Right ventricle myocardium inferior (tissue), 1 donor: ENCODE data around the gene RAB40B. TPM values are rescaled to one million over a fixed set of nuclear protein-coding genes. Genes with fewer than 3 reads are reported as not detected.

Experiments used
- ATAC-seq: fragments of 200-7000 bp; cut with Tn5 transposase; one replicate; pipeline ENCODE4 v1.9.1; 2020; ENCODE audit warnings: mild to moderate bottlenecking, moderate library complexity
- DNase-seq: peaks from one replicate; pipeline ENCODE4 v3.0.0; 2021; ENCODE audit errors: missing footprints
- intact Hi-C: fragments of 100-400 bp; cut with DNase I; formaldehyde crosslinking; loops from one replicate; pipeline ENCODE4 v1.11.0; 2022
- total RNA-seq: library from RNA; stranded (reverse); fragmentation: NEBNext Ultra II Directional; extraction: Animal tissue kit (Norgen Biotek cat#: 25700); gene quantifications from one replicate; pipeline ENCODE4 v1.2.1, GENCODE V29; 2021
- donor health status: DM: no; HTN: yes; CAD: no; lungs with severe emphysema.

Gene RAB40B
- total RNA-seq, 1 donor from 2014 or later = 19.9 TPM

DNA sequence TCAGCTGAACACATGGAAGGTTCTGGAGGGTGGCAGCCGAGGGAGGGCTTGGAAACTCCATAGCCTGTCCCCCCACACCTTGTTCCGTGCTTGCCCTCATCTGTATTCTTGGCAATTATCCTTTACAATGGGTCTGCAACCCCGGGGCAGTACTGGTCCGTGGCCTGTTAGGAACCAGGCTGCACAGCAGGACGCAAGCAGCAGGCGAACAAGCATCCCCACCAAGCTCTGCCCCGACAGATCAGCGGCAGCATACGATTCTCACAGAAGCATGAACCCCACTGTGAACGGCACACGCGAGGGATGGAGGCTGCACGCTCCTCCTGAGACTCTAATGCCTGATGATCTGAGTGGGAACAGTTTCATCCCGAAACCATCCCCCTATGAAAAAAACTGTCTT, 56.5 kb downstream of the RAB40B start:
- ATAC-seq (no peak), DNase-seq (no peak)
- intact Hi-C loops = no loop called here

DNA sequence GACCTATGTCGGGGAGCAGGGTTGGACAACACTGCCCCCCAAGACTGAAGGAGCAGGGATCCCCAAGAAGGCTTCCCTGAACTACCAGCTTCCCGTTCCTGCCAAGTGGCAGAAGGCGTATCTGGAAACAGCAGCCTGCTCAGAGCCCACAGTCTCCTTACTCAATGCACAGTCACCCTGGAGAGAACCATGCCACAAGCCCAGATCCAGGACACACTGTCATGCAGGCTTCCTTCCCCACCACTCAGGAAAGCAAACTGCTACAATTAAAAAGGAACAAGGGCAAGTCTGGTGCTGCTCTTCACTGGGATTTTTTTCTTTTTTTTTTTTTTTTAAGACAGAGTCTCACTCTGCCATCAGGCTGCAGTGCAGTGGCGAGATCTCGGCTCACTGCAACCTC, 58.5 kb downstream of the RAB40B start:
- ATAC-seq (no peak), DNase-seq (no peak)
- intact Hi-C loops = no loop called here

DNA sequence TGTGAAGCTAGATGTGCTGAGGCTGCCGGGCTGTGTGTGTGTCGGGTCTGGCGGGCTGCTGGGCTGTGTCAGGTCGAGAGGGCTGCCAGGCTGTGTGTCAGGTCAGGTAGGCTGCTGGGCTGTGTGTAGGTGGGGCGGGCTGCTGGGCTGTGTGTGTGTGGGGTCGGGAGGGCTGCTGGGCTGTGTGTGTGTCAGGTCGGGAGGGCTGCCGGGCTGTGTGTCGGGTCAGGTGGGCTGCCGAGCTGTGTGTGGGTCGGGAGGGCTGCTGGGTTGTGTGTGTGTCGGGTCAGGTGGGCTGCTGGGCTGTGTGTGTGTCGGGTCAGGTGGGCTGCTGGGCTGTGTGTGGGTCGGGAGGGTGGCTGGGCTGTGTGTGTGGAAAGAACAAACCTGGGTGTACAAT, 58.9 kb downstream of the RAB40B start:
- intact Hi-C loops = no loop called here
- no peak for ATAC-seq
- DNase-seq = no peak

DNA sequence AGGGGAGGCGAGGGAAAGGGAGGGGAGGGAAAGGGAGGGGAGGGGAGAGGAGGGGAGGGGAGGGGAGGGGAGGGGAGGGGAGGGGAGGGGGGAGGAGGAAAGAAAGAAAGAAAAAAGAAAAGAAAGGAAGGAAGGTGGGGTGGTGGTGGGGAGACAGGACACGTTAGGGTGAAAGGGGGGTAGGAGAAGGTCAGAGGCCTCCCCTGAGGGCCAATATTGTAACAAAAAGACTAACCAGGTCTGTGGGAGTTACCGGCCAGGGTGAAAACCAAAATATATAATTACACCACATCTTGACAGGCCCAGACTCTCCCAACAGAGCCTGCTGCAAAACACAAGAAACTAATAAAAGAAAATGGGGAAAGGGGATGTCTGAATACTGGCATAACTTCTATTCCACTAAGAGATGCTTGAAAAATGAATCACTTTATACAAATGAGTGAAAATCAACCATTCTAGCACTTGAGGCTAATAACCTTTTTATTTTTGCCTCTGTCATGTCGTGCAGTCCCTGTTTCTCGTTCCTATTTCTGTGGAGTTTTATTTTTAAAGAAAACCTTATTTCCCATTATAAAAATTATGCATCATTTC, 60.2 kb downstream of the RAB40B start:
- intact Hi-C loops = no loop called here
- DNase-seq (no peak), ATAC-seq (no peak)

DNA sequence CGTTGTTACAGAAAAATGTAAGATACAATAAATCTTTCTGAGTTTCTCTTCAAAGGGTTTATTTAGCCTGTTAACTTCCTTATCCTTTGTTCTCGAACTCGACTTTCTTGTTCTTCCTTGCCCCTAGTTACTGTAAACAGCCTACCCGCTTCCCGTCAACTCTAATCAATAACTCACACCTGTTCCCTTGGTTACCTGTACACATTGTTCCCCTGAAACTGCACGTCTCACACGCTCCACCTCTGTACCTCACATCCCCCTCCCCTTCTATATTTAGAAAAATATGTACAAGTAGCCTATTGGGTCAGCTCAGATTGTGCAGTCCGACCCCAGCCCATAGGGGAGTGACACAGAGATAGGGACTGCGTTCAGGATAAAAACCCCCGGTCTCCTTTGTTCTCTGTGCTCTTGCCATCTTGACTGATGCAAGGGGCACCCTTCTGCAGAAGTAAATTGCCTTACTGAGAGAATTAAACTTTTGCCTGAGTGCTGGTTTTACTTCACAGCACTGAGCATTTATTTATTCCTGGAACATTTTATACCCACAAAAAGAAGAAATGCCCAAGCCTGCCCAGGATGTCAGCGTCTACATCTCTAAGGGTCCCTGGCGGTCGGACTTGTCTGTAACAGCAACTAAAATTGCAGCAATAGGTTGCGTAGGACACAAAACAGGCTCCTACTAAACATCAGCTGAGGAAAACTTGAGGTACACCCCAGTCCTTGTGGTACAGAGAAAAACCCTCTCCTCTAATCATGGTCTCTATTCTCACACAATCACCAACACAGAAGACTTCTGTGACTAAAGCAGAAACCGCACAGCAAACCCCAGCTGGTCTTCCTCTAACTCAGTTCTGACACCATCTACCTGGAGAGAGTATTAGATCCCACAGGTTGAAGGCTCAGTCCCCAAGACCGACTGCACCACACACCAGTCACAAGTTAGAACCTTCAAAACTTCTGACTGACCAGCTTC, 61.6 kb downstream of the RAB40B start:
- intact Hi-C loops = no loop called here
- DNase-seq = no peak
- ATAC-seq = no peak

DNA sequence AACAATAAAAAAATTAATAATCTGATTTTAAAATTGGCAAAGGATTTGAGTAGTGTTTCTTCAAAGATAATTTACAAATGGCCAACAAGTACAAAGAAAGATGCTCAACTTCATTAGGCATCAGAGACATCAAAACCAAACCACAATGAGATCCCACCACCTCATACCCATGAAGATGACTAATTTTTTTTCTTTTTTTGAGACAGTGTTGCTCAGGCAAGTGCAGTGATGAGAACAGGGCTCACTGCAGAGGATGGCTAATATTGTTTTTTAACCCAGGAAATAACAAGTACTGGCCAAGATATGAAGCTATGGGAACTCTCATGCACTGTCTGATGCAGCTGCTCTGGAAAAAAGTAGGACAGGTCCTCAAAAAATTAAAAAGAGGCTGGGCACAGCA, 65.2 kb downstream of the RAB40B start:
- intact Hi-C loops = no loop called here
- no peak for ATAC-seq

DNA sequence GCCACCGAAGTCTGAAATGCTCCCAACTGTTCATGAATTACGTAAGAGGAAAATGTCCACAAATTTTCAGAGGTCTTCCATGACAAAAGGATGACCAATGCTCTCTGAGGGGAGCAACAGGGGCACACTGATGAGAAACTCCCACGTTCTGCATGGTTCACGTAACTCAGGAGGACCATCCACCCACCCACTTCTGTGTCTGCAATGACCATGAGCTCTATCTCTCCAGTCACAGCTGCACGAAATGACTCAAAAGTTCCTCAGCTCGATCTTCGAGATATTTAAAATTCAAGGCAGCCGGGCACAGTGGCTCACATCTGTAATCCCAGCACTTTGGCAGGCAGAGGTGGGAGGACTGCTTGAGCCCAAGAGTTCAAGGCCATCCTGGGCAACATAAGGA, 66.0 kb downstream of the RAB40B start:
- ATAC-seq (no peak), DNase-seq (no peak)
- intact Hi-C loops = no loop called here

More for the DNA sequence above, 65.2 kb downstream of the RAB40B start:
- DNase-seq = no peak

DNA sequence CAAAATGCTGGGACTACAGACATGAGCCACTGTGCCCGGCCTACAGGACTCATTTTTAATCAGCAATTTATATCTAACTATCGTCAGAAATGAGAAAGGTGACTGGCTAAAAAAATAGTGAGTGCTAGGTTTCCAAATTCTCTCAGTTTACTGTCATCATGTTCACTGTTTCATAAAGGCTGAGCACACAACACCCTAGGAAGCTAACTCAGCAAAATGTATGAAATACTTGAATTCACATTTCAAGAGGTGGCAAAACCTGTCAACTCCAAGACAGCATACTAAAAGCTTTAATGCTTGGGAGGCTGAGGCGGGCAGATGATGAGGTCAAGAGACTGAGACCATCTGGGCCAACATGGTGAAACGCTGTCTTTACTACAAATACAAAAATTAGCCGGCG, 67.0 kb downstream of the RAB40B start:
- intact Hi-C loops = no loop called here
- DNase-seq (no peak), ATAC-seq (no peak)

DNA sequence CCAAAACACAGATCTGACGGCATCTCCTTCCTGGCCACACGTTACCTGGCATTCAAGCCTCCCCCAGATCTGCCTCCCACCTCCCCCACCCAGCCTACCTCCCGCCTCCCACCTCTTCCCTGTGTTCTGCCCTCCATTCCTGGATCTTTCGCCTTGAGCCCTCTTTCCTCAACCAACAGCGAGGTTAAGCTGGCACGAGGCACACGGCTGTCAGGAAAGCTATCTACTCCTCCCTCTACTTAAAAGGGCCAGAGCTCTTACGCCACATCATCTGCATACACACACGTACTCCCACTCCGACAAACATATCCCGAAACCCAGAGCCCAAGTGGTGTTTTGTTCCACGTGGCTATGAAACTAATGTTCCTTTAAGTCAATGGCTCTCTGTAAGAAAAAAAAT, 68.3 kb downstream of the RAB40B start:
- ATAC-seq (no peak), DNase-seq (no peak)
- intact Hi-C loops = no loop called here

DNA sequence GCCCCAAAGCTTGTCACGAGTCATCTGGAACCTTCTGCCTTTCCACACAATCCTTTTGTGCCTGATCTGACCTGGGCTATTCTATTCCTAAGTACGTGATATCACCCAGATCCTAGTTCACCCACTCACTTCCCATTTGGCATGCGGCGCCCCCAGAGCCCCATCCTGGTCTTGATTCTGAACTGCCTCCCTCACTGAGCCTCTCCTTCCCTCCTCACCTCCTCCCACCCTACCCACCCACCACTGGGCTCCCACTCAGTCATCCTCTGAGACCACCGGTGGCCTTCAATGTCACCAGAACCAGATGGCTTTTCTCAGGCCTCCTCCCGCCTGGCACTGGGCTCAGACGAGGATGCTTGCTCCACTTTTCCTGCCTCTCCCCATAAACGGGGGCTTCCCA, 68.8 kb downstream of the RAB40B start:
- intact Hi-C loops = no loop called here
- no peak for ATAC-seq
- DNase-seq = no peak

DNA sequence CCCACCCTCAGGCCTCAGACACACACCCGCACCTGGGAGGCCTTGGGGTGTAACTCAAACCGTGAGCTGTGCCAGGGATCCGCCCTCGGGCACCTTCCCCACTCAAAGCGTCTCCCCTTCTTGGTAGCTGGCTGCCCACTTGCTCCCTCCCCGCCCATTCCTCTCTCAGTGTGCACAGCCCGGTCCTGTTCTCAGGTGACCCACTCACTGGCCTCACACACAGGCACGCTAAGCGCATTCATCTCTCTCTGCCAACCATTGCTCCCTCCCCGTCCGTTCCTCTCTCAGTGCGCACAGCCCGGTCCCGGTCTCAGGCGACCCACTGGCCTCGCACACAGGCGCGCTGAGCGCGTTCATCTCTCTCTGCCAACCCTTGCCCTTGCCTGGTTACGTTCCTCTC, 71.1 kb downstream of the RAB40B start:
- intact Hi-C loops = no loop called here
- ATAC-seq (no peak), DNase-seq (no peak)

DNA sequence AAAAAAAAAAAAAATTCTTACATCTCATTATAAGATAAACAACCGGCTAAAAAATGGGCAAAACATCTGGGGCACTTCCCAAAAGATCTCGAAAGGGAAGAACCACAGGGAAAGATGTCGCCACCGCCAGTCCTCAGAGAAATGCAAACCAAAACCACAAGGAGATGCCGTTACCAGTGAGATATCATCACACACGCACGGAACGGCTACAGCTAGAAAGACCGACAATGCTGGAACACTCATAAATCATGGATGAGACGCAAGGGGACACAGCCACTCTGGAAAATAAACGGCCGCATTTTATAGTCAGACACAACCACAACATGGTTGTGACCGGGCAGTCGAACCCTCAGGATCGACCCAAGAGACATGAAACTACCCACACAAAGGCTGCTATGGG, 74.8 kb downstream of the RAB40B start:
- DNase-seq (no peak), ATAC-seq (no peak)
- intact Hi-C loops = no loop called here

DNA sequence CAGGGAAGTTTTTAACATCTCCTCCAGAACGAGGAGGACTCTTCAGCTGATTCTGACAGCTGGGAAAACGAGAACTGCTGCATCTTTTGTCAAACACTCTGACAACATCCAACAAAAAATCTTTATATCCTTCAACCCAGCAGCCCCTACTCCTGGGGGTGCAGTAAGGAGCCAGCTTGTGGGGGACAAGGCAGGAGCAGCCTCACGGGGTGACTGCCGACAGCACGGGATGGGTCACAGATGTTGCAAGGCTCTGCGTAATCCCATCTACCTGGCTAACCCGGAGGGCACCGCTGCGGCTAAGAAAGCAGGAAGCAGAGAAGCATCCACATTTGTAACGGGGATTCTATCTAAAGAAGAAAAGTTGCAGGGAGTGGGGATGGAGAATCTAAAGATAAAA, 78.9 kb downstream of the RAB40B start:
- no peak for DNase-seq
- ATAC-seq = no peak
- intact Hi-C loops = no loop called here

DNA sequence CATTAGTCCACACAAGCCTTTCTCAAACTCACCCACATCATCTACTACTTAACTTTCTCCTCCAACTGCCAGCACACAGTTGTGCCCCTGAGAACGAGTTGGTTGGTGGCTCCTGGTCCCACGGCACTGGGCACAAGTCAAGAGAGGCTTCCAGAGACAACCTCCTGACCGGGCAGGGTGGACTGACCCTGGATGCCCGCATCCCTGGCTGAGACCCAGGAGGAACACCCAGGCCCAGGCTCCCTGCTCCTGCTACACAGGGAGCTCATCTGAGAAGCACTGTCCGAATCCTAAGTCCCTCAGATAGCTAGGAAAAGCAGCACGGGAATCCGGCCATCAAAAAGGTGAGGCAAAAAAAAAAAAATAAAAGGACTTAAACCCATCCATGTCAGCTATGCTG, 79.3 kb downstream of the RAB40B start:
- ATAC-seq (no peak), DNase-seq (no peak)
- intact Hi-C loops = no loop called here

DNA sequence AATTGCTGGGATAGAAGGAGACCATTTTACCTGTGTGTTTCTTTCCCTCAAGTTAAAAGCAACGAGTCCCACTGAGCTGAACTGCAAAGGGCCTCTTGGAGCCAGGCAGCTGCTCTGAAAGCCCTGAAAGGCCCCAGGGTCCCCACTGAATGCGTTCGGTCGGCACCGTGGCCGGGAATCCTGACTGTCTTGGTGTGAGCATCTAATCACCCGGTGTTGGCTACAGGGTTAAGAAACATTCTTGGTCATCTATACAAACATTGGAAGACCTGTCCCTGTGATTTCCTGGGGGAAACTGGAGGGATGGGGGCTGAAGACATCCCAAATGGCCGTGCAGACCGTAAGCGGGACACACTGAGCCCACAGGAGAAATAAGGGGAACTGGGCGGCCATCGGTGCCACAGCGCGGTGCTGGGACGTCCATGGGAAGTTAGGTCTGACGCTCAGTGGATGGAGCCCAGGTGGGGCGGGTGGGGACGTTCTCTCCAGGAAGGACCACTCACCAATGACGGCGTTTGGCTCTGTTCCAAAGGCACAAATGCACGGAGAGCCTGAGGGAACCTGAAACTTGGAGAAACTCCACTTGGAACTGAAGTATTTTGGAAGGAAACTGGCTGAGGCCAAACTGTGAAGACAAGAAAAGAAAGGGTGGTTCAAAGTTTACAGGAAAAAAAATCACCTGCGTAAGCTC, 82.3 kb downstream of the RAB40B start:
- ATAC-seq = no peak
- DNase-seq = no peak
- intact Hi-C loops = no loop called here

DNA sequence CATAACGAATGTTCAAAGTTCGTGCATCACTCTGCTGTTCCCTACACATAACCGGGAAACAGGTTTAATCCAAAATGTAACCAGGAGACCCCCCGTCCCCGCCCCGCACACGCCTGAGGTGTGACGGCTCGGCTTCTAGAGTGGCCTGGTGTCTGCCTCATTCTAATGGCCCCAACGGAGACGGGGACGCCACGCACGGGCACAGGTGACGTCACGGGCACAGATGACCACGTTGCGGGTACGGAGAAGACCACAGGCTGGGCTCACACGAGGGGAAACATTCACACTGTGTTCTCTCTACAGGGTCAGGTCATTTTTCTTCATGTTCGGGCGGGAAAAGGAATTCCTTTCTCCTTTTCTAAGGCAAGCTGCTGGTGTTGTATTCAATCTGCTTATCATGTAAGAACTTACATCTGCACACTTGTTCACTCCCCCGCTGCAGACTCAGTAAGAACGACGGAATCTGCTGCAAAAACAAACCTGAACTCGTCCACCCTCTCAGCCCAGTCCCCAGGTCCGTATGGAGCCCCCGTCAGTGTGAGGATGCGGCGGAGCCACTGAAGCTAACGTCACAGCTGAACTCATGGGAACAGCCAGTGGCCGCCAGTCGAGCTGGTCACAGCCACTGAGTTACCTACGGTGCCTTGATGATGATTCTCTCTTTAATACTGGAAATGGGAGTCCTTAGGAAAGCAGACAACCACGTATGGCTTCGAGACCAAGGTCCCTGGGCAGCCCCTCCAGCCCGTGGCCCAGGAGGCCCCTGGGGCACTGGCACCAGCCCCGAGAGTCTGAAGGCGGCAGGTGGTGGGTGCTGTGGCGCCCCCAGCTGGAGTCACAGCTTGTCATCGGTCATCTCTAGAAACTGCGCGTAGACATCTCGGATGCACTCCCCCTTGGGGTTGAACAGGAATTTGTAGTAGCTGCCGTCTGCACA, 83.1 kb downstream of the RAB40B start:
- ATAC-seq (no peak), DNase-seq (no peak)
- intact Hi-C loops = no loop called here

DNA sequence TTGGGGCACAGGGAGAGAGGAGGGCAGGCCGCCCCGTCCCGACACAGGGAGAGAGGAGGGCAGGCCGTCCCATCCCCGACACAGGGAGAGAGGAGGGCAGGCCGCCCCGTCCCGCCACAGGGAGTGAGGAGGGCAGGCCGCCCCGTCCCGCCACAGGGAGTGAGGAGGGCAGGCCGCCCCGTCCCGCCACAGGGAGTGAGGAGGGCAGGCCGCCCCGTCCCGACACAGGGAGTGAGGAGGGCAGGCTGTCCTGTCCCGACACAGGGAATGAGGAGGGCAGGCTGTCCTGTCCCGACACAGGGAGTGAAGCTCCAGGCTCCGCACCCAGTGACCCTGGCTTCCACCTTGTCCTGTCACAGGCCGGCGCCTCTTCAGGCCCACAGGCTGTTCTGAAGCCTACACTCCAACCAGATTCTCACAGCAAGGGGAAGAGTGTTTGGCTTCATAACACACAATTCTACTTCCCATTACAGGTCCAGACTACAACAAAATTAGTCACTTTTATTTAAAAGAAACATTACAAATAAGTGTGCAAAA, 84.3 kb downstream of the RAB40B start:
- no peak for DNase-seq
- ATAC-seq = no peak
- intact Hi-C loops = no loop called here

DNA sequence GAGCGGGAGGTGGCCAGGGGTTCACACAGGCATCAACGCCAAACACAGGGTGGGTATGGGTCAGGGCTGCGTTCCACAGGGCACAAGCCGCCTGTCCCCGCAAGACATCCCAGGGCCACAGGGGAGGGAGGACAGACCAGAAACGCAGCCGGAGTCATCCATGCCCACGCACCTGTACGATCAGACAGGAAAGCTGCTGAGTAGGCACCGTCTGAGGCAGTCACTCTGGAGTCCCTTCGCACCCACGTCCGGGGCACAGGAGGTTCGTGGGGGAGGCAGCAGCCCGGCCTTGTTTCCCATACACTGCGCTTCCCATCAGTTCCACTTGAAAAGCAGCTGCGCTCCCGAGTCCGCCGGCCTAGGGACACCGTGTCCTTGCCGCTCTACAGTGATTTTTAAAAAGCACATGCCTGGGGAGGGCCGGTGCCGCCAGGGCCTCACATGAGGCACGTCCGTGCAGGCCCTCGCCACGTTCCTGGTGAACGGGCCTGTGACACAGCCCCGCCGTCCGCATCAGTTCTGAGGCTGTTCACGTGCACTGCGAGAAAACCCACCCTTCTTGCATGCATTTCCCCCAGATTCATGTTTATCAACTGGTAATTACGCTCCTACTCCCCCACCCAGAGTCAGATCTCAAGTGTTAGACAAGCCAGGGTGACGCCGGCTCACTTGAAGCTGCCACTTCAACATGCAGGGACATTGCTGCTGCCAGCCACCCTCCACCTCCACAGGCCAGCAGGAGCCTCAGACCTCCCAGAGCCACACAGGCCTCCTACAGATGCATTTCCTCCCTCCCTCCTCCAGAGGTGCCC, 85.0 kb downstream of the RAB40B start:
- no peak for DNase-seq
- intact Hi-C loops = no loop called here
- ATAC-seq = peak; percentile 66
